Endodermal cell (in vitro differentiated cells): Measurements from ENCODE around the gene BMP7. TPM values are rescaled to one million over a fixed set of nuclear protein-coding genes. Genes with fewer than 3 reads are reported as not detected.
A peak's percentile ranks its signal among the peaks of the same experiment; 100 is the strongest.

ENCODE experiments used
- DNase-seq: peaks from one replicate; pipeline ENCODE4 v3.0.0-alpha.2; 2017
- H3K27ac ChIP-seq: 2 replicates; pipeline ENCODE4 v1.5.1; 2013; ENCODE audit warnings: mild to moderate bottlenecking, low read depth, low read length, moderate library complexity
- H3K27me3 ChIP-seq: 2 replicates; pipeline ENCODE4 v1.6.1; 2013; ENCODE audit warnings: mild to moderate bottlenecking, low read length, moderate library complexity; ENCODE audit not compliant: insufficient read depth, control insufficient read depth, poor library complexity, severe bottlenecking
- H3K36me3 ChIP-seq: 2 replicates; pipeline ENCODE4 v1.7.0; 2013; ENCODE audit warnings: mild to moderate bottlenecking, low read length, moderate library complexity; ENCODE audit not compliant: control insufficient read depth, insufficient read depth
- H3K4me1 ChIP-seq: one replicate; pipeline ENCODE4 v1.7.0; 2013; ENCODE audit warnings: low read length; ENCODE audit not compliant: control insufficient read depth, insufficient read depth
- H3K4me3 ChIP-seq: 2 replicates; pipeline ENCODE4 v1.5.1; 2013; ENCODE audit warnings: mild to moderate bottlenecking, low read length, moderate library complexity
- H3K9ac ChIP-seq: 2 replicates; pipeline ENCODE4 v1.6.1; 2013; ENCODE audit warnings: mild to moderate bottlenecking, low read length, moderate library complexity; ENCODE audit not compliant: poor library complexity, severe bottlenecking; ENCODE audit errors: extremely low read depth
- H3K9me3 ChIP-seq: 2 replicates; pipeline ENCODE4 v1.6.1; 2013; ENCODE audit warnings: mild to moderate bottlenecking, low read length, moderate library complexity; ENCODE audit not compliant: control insufficient read depth
- H3K27ac Mint-ChIP-seq: 2 replicates; pipeline ENCODE4 v1.8.0; 2020; ENCODE audit warnings: mixed read lengths
- H3K27me3 Mint-ChIP-seq: 2 replicates; pipeline ENCODE4 v1.8.0; 2021; ENCODE audit warnings: mild to moderate bottlenecking, mixed read lengths; ENCODE audit not compliant: insufficient read depth
- H3K36me3 Mint-ChIP-seq: 2 replicates; pipeline ENCODE4 v1.8.0; 2020; ENCODE audit warnings: low read depth, mixed read lengths
- H3K4me1 Mint-ChIP-seq: 2 replicates; pipeline ENCODE4 v1.8.0; 2020; ENCODE audit warnings: mixed read lengths
- H3K4me3 Mint-ChIP-seq: 2 replicates; pipeline ENCODE4 v1.8.0; 2020; ENCODE audit warnings: mild to moderate bottlenecking, moderate library complexity, mixed read lengths
- H3K9me3 Mint-ChIP-seq: 2 replicates; pipeline ENCODE4 v1.8.0; 2020; ENCODE audit warnings: mild to moderate bottlenecking, mixed read lengths
- CTCF ChIP-seq: fragments of 200-600 bp; sonication (generic); conservative IDR thresholded peaks from 2 replicates; pipeline ENCODE4 v1.5.0; 2021; ENCODE audit warnings: antibody characterized with exemption, mild to moderate bottlenecking
- WGBS, 2 experiments: methylation state at CpG; one replicate each; pipeline versions ENCODE4 v1.1.5 to v1.1.7; 2013; ENCODE audit warnings: missing lambda C conversion rate in 2 of 2, mixed read lengths in 1 of 2; ENCODE audit not compliant: insufficient coverage in 1 of 2, insufficient read length in 1 of 2; 5-methylcytosine and 5-hydroxymethylcytosine counted together
- total RNA-seq, 2 donors: library from RNA; stranded (reverse); fragmentation: NEBNext Ultra II Directional in 1 of 2; extraction: Animal tissue kit (Norgen Biotek cat#: 25700) in 1 of 2; gene quantifications; 2 replicates in 1 of 2; 3 replicates in 1 of 2; pipeline ENCODE4 v1.2.1, GENCODE V29; 2021

BMP7 gene
- total RNA-seq, 2 donors from 2014 or later: 45.6 to 49.6 TPM

GRCh38 chr20:57167292-57167655 is 99.2 kb downstream of the BMP7 start:
- Mint-ChIP-seq H3K27ac (no peak overlapping the region), H3K9me3 (peaks cover 12% of the 10 kb centered on the region), H3K36me3 (peaks cover 58% of the 10 kb centered on the region), H3K27me3 (no peaks in the 10 kb centered on the region), H3K4me1 (peaks cover 4% of the 10 kb centered on the region), H3K4me3 (no peak overlapping the region)
- no peak overlapping the region for H3K27ac ChIP-seq
- no peak overlapping the region for H3K9ac ChIP-seq
- H3K4me1 ChIP-seq: no peaks in the 10 kb centered on the region
- no peak for TF ChIP-seq CTCF
- peaks cover 14% of the 10 kb centered on the region for H3K36me3 ChIP-seq
- 93 to 94% methylated on average over 8 of the region's 8 CpGs for WGBS, 2 experiments
- no peak overlapping the region for H3K4me3 ChIP-seq
- H3K27me3 ChIP-seq: no peaks in the 10 kb centered on the region
- H3K9me3 ChIP-seq: peaks cover 4% of the 10 kb centered on the region
- no peak for DNase-seq

- Mint-ChIP-seq H3K4me3 (no peak overlapping the region), H3K36me3 (peaks cover 53% of the 10 kb centered on the region), H3K27me3 (no peaks in the 10 kb centered on the region), H3K27ac (no peak overlapping the region), H3K4me1 (peaks cover 4% of the 10 kb centered on the region), H3K9me3 (peaks cover 12% of the 10 kb centered on the region)
- no peak for DNase-seq
- Histone ChIP-seq H3K27me3 (no peaks in the 10 kb centered on the region), H3K4me3 (no peak overlapping the region), H3K27ac (no peak overlapping the region), H3K36me3 (peaks cover 14% of the 10 kb centered on the region), H3K4me1 (no peaks in the 10 kb centered on the region), H3K9ac (no peak overlapping the region), H3K9me3 (peaks cover 4% of the 10 kb centered on the region)
- WGBS, 2 experiments: 93 to 96% methylated on average over 12 to 18 of the region's 18 CpGs
- no peak for TF ChIP-seq CTCF
Measured at GRCh38 chr20:57166568-57167291, 99.7 kb downstream of the BMP7 start.

- H3K9ac ChIP-seq: no peak overlapping the region
- H3K27ac Mint-ChIP-seq: peak overlapping the region; percentile 80
- TF ChIP-seq CTCF: no peak
Measured at GRCh38 chr20:57165427-57166004, 100.9 kb downstream of the BMP7 start.

More at GRCh38 chr20:57165427-57166004, 100.9 kb downstream of the BMP7 start:
- no peak overlapping the region for H3K4me3 Mint-ChIP-seq
- Histone ChIP-seq H3K4me3 (no peak overlapping the region), H3K36me3 (peaks cover 11% of the 10 kb centered on the region), H3K27ac (no peak overlapping the region), H3K9me3 (peaks cover 4% of the 10 kb centered on the region), H3K27me3 (no peaks in the 10 kb centered on the region), H3K4me1 (no peaks in the 10 kb centered on the region)
- peaks cover 12% of the 10 kb centered on the region for H3K9me3 Mint-ChIP-seq
- no peaks in the 10 kb centered on the region for H3K27me3 Mint-ChIP-seq
- WGBS, 2 experiments: 95 to 96% methylated on average over 9 to 13 of the region's 13 CpGs
- peaks cover 41% of the 10 kb centered on the region for H3K36me3 Mint-ChIP-seq
- no peak for DNase-seq
- H3K4me1 Mint-ChIP-seq: peaks cover 4% of the 10 kb centered on the region
